HG03354 (cell line): ENCODE data around the gene P2RX7.
"Not testable (repeated sequence)": the region's sequence is repeated elsewhere in the genome, so short reads cannot be mapped to it uniquely, and the experiment has no call there.

Experiments
- ATAC-seq: cut with Tn5 transposase; IDR thresholded peaks from one replicate; pipeline ENCODE4 v1.9.1; 2021; ENCODE audit warnings: mild to moderate bottlenecking; ENCODE audit not compliant: unreplicated experiment, poor library complexity, severe bottlenecking

Gene P2RX7

DNA sequence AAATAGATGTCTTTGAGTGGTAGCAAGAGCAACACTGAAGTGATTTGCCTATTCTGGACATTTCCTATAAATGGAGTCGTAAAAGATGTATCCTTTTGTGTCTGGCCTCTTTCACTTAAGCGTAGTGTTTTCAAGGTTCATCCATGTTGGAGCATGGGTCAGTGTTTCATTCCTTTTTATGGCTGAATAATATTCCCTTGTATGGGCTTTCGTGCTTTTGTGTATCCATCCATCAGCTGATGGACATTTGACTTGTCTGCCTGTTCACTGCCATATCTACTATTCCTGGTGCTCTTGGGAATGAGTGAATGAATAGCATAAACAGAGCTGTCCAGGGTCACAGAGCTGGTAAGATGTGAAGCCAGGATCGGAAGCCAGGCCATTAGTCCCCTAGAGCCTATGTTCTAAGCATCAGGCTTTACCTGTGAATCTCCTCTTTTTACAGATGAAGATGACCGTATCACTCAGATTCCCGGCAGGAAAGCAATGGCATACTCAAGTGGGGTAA lies 1.8 kb upstream of the P2RX7 start:
- ATAC-seq: no peak

DNA sequence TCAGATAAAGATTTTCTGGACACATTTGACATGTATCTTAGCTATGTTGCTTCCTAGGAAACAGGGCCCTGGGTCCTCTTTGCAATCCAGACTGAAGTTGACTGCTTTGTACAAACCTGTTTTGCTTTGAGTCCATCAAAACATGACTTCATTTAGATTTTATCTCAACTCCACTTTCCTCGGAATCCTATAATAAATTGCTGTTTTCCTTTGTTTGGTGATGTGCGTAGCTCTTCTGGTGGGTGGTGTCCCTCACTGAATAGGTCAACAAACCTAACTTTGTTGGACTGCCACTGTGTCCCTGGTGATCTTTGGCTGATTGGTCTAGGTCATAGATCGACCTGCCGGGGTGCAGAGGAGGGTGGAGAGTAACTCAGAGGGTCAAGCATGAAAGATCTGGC lies 735 bp upstream of the P2RX7 start:
- ATAC-seq: no peak

DNA sequence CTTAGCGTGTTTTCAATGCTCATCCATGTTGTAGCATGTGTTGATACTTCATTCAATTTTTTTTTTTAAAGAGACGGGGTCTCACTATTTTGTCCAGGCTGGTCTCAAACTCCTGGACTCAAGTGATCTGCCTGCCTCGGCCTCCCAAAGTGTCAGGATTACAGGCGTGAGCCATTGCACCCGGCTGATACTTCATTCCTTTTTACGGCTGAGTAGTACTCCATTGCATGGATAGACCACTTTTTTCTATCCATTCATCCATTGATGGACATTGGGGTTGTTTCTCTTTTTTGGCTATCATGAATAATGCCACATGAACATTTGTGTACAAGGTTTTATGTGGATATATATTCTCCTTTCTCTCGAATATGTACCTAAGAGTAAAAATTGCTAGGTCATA lies 1.2 kb downstream of the P2RX7 start:
- ATAC-seq: no peak

DNA sequence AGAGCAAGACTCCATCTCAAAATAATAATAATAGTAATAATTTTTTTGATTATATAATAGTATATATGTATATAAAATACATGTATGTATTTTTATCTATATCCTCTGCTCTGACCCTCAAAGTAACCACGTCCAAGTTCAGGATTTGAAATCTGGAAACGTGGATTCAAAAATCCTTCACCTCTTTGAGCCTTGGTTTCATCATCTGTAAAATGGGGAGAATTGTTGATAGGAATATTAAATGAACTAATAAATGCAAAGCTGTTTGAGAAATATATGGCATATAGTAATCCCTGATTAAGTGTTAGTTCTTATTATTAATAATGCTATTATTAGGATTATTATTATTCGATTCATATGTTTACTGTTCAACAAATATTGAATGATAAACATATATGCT lies 2.6 kb downstream of the P2RX7 start:
- no peak for ATAC-seq

DNA sequence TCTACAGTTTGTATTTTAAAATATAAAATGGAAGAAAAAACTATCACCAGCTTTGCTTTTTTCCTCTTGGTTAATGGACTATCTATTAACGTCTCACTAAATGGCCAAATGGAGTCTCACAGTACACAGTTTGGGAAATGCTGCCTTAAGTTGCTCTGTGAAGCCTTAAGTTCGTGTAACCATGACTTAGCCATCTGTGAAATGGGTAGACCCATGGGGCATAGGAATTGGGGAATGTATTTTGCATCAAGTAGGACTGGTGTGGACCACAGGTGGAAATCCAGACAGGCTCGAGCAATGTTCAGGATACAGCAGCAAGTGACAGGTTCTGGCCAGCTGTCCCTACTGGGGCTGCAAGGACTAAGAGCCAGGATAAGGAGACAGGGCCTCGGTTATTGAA lies 4.8 kb downstream of the P2RX7 start:
- no peak for ATAC-seq

DNA sequence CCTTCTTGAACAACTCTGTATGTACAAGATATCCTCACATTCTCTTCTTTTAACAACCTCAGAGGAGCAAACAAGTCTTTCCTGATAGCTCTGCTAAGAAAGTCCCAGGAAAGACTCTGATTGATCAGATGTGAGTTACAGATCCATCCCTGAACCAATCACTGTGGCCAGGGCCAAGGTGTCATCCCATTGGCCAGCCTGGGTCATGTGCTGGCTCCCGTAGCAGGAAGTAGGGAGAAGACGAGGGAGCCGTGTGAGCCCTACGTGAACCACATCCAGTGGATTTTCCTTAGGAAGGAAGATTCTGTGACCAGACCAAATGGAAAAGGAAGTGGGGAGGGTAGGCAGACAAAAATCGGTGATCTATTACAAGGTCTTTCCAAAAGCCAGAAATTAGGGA lies 5.6 kb downstream of the P2RX7 start:
- ATAC-seq: no peak

DNA sequence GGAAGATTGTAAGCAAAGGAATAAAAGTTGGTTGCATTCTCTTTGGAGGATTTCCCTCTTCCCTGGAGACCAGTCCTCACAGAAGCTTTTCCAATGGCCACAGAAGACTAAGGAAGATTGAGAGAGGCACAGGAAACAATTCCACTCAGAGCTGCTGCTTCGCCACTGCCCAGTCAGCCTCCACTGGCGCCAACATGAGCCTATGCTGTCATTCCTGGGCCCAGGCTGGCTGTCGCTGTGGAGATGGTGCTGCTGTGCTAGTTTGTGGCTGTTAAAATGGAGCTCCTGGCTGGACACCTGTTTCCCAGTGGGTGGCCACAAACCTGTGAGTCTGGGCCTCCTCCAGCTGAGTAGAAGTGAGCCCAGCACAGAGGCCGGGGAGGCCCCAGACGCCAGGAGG lies 6.6 kb downstream of the P2RX7 start:
- no peak for ATAC-seq

DNA sequence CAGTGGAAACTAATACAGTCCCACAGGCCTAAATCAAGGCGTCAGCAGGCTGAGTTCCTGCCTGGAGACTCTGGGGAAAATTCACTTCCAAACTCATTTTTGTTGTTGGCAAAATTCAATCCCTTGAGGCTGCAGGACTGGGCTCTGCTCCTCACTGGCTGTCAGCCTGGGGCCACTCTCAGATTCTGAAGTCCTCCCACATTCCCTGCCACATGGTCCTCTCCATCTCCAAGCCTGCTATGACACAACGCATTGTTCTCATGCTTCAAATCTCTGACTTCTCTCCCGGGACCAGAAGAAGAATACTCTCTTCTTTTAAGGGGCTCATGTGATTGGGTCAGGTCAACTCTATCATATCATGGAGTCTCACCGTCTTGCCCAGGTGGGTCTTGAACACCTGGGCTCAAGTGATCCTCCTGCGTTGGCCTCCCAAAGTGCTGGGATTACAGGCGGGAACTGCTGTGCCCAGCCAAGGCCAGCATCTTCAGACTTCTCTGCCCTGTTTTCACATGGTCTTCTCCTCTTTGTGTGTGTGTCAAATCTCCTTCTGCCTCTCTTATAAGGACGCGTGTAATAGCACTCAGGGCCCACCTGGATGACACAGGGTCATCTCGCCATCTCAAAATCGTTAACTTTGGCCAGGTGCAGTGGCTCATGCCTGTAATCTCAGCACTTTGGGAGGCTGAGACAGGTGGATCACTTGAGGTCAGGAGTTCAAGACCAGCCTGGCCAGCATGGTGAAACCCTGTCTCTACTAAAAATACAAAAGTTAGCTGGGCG lies 9.7 kb downstream of the P2RX7 start:
- ATAC-seq: no peak

DNA sequence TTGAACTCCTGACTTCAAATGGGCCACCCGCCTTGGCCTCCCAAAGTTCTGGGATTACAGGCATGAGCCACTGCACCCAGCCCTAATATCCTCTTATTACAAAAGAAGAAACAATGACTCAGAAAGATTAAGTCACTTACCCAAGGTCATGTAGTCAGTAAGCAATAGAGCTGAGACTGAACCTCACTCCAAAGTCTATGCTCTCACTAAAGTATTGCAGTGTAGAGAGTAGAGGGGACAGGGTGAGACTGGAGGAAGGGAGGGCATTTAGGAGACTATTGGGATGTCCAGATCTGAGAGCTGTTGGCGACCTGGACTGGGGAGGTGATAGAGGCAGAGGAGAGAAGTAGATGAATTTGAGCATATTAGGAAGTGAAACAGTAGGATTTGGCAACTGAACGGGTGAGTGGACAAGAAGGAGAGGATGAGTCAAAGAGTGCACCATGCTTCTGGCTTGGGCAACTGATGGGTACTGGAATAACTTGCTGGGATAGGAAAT lies 11.8 kb downstream of the P2RX7 start:
- ATAC-seq: no peak

DNA sequence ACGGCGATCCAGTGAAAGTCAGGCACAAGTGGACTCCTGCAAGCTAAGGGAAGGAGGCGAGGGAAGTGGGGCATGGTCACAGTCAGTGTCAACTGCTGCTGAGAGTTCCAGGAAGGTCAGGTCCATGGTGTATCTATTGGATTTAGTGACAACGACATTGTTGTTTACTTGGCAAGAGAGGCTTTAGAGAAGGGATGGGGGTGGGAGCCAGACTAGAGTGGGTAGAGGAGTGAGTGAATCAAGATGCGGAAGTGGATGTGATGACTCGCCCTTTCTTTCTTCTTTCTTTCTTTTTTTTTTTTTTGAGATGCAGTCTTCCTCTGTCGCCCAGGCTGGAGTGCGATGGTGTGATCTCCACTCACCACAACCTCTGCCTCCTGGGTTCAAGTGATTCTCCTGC lies 12.5 kb downstream of the P2RX7 start:
- ATAC-seq: no peak

DNA sequence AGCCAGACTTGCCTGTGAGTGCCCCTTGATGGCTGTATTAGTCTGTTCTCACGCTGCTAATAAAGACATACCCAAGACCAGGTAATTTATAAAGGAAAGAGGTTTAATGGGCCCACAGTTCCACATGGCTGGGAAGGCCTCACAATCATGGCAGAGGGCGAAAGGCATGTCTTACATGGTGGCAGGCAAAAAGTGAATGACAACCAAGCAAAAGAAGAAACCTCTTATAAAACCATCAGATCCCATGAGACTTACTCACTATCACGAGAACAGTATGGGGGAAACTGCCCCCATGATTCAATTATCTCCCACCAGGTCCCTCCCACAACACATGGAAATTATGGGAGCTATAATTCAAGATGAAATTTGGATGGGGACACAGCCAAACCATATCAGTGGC lies 16.6 kb downstream of the P2RX7 start:
- not testable (repeated sequence) for ATAC-seq

DNA sequence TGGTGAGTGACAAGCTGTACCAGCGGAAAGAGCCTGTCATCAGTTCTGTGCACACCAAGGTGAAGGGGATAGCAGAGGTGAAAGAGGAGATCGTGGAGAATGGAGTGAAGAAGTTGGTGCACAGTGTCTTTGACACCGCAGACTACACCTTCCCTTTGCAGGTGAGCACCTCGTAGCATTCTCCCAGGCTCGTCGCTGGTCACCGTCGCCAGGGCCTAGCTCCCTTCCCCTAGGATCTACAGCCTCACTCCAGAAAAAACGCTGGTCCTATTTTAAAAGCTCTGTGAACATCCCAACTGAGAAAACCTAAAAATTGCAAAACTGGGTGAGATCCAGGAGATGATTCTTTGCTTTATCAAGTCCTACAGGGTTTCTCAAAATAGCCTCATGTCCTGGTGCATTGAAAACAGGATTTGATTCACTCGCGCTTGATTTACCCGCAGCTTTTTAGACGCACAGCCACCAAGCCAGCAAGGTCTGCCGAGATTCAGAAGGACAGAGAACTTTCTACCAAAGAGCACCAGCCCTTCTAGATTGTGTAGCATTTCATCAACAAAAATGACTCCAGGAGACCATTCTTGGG lies 22.2 kb downstream of the P2RX7 start:
- no peak for ATAC-seq

DNA sequence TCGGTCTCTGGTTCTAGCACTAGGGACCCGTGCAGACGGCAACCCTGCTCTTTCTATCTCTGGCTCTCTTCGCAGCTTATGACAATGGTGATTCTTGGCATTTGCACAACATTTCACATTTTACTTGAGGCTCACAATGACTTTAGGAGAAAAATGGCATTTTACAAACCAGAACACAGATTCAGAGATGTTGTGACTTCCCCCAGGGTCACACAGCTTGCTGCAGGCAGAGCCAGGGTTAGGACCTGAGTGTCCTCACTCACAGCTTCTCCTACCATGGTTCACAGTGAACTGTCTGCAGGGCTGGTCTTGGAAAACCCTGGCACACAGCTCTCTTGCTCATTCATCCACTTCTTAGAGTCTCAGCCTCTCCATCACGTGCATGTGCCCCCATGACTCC lies 23.7 kb downstream of the P2RX7 start:
- ATAC-seq: no peak

DNA sequence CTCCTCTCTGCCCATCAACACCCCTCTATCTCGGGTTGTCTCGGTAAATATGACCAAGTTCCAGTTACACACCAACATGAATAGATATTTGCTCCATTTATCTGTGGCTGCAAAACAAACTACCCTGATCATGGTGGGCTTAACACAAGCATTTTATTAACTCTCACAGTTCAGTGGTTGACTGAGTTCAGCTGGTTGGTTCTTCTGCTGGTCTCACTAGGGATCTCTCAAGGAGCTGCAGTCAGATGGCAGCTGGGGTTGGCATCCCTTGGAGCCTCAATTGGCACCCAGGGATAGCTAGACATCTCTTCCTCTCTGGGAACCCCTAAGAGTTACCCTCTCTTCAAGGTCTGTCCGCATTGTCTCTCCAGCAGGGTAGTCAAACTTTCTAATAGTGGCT lies 25.4 kb downstream of the P2RX7 start:
- ATAC-seq: no peak

DNA sequence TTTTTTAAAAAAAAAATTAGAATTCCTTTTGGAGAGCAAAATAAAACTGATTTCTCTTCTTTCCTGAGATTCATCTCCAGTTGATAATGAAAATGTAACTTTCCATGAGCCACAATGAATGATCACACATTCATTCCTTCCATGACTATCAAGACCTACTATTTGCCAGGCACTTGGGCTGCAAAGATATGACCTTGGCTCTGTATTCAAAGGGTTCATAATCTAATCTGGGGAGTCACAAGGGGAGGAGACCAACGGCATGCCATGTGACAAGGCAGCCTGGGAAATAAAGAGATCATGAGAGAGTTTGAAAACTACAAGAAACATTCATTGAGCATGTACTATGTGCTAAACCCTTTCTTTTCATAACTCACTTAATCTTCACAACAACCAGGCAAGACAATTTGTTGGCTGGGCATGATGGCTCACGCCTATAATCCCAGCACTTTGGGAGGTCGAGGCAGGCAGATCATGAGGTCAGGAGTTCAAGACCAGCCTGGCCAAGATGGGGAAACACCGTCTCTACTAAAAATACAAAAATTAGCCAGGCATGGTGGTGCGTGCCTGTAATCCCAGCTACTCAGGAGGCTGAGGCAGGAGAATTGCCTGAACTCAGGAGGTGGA lies 26.2 kb downstream of the P2RX7 start:
- ATAC-seq: not testable (repeated sequence)

DNA sequence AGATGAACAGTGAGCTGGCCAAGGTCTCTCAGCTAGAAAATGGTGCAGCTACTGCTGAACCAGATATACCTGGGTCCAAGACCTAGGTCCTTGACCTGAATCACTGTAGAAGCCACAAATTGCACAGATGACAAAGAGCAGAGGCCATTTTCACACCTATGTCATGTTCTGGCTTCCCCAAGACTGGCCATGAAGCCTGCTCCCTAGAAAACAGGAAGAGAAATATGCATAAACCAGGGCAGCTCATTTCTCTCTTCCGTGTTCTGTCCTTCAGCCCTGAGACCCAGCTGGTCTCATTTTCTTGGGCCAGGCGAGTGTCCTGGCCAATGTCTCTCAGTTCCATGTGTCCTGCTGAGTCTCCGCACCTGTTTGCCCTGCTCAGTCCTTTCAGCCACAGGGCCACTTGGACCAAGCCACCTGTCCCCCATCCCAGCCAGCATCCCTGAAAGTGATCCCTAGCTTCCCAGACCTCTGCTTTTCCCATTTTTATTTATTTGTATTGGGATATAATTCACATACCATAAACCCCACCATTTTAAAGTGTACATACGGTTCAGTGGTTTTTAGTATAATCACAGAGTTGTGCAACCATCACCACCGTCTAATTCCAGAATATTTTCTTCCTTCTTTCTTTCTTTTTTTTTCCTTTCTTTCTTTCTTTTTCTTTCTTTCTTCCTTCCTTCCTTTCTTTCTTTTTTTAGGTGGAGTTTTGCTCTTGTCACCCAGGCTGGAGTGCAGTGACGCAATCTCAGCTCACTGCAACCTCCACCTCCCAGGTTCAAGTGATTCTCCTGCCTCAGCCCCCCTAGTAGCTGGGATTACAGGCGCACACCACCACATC lies 27.0 kb downstream of the P2RX7 start:
- ATAC-seq: no peak

DNA sequence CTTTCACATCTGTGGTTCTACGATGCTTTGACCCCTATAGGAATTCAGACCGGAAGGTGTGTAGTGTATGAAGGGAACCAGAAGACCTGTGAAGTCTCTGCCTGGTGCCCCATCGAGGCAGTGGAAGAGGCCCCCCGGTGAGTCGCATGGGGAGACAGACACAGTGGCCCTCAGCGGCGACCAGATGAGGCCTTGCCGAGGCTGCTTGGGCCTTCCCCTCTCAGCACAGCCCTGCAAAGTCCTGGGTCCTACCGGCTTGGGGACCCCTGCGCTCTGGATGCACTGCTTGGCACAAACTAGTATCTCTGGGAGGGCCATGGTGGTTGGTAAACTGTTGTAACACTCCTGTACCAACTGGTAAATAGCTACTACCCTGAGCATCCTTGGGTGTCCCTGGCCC lies 29.7 kb downstream of the P2RX7 start:
- no peak for ATAC-seq

DNA sequence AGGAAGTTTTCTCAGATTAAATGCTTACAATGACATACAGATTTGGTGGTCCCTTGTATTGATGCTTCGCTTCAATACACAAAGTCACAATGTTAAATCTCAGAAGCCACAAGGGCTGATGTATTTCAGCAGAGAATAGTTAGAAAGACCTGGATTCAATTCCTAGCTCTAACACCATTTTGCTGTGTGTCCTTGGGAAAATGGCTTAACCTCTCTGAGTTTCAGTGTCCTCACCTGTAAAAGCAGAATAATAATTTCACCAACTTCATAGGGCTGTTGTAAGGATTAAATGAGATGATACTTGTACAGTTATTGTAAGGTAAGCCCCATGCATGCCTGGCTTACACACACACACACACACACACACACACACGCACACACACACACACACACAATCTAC lies 30.3 kb downstream of the P2RX7 start:
- ATAC-seq: no peak

DNA sequence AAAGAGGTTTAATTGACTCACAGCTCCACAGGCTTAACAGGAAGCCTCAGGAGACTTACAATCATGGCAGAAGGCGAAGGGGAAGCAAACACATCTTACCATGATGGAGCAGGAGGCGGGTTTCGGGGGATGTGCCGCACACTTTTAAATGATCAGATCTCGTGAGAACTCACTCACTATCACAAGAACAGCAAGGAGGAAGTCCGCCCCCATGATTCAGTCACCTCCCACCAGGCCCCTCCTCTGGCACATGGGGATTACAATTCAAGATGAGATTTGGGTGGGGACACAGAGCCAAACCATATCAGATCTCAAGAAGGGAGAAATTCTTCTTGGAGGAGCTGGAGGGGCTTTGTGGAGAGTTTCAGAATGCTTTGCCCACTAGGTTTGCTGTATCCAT lies 32.2 kb downstream of the P2RX7 start:
- ATAC-seq: not testable (repeated sequence)

DNA sequence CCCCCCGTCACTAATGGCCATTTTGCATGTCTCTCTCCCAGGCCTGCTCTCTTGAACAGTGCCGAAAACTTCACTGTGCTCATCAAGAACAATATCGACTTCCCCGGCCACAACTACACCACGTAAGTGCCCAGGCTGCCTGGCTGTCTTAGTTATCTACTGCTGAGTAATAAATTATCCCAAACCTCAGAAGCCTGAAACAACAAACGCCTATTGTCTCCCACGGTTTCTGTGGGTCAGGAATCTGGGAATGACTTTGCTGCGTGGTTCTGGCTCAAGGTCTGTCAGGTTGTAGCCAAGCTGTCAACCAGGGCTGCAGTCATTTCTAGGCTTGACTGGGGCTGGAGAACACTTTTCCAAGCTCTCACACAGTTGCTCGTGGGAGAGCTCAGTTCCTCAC lies 32.6 kb downstream of the P2RX7 start:
- no peak for ATAC-seq
